ENCODE data around the gene ZFP42. TPM values are rescaled to one million over a fixed set of nuclear protein-coding genes. Genes with fewer than 3 reads are reported as not detected.

Gene ZFP42
- total RNA-seq, 1 experiment from 2014 or later: not detected

GRCh38 chr4:188006285-188006848 lies 10.8 kb downstream of the ZFP42 start:
- H3K27me3 ChIP-seq (ENCODE audit: insufficient read depth, low read depth): no peaks in the 10 kb centered on the region
- BruUV-seq (replicated peaks): no TSS peak
- CTCF ChIA-PET: no interaction called here

DNA sequence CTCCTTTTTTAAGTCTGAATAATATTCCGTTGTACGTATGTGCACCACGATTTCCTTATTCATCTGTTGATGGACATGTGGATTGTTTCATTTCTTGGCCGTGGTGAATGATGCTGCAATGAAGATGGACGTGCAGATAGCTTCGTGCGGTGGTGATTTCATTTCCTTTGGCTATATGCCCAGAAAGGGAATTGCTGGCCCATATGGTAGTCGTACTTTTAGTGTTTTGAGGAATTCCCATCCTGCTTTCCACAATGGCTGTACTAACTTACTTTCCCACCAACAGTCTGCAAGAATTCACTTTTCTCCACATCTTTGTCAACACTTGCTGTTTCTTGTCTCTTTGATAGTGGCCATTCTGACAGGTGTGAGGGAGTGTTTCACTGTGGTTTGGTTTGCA lies 12.8 kb downstream of the ZFP42 start:
- TF ChIP-seq CTCF (conservative IDR thresholded peaks at IDR 0.05) (no peak), EZH2 (IDR thresholded peaks at IDR 0.05; ENCODE audit: low read depth) (no peak)
- Histone ChIP-seq H4K20me1 (ENCODE audit: insufficient read depth) (no peaks in the 10 kb centered on the region), H3K4me1 (replicated peaks; ENCODE audit: insufficient read depth) (peaks cover 3% of the 10 kb centered on the region; the same call in 1 of the 2 replicates), H3F3A (ENCODE audit: insufficient read depth, low read depth) (no peaks in the 10 kb centered on the region), H3K36me3 (ENCODE audit: low read depth) (no peaks in the 10 kb centered on the region), H3K9me3 (ENCODE audit: insufficient read depth, low read depth) (no peaks in the 10 kb centered on the region; the same call in 1 of the 2 replicates), H3K79me2 (ENCODE audit: low read depth) (no peaks in the 10 kb centered on the region), H3K4me3 (no peak overlapping the region), H3K27ac (no peak overlapping the region), H2AFZ (no peak overlapping the region), H3K27me3 (ENCODE audit: insufficient read depth, low read depth) (no peaks in the 10 kb centered on the region), H3K4me2 (no peak overlapping the region), H3K9me2 (ENCODE audit: insufficient read depth) (no peaks in the 10 kb centered on the region)
- POLR2A ChIA-PET (ENCODE audit: unreplicated experiment): interaction anchor here (0.5 kb wide), 1 partner anchor 15 kb away, joined by 7 read pairs; no protein-coding TSS in a partner anchor
- intact Hi-C loops (cut with micrococcal nuclease; ENCODE audit: unreplicated experiment): no loop called here
- peak; percentile 43 to 60 for DNase-seq
- BruUV-seq (replicated peaks): no TSS peak
- CTCF ChIA-PET: no interaction called here

More at GRCh38 chr4:188006285-188006848, 10.8 kb downstream of the ZFP42 start:
- Histone ChIP-seq H2AFZ (no peak overlapping the region), H4K20me1 (ENCODE audit: insufficient read depth) (no peaks in the 10 kb centered on the region), H3K27ac (no peak overlapping the region), H3K9me3 (ENCODE audit: insufficient read depth, low read depth) (no peaks in the 10 kb centered on the region; the same call in 1 of the 2 replicates), H3K79me2 (ENCODE audit: low read depth) (no peaks in the 10 kb centered on the region), H3K9me2 (ENCODE audit: insufficient read depth) (no peaks in the 10 kb centered on the region), H3K36me3 (ENCODE audit: low read depth) (no peaks in the 10 kb centered on the region), H3F3A (ENCODE audit: insufficient read depth, low read depth) (0 out of 2 replicates have a peak, but pooled peaks cover 6% of the 10 kb centered on the region), H3K4me3 (no peak overlapping the region), H3K4me2 (no peak overlapping the region), H3K4me1 (replicated peaks; ENCODE audit: insufficient read depth) (peaks cover 16% of the 10 kb centered on the region)
- TF ChIP-seq CTCF (conservative IDR thresholded peaks at IDR 0.05) (no peak), EZH2 (IDR thresholded peaks at IDR 0.05; ENCODE audit: low read depth) (no peak)
- DNase-seq: no peak
- intact Hi-C loops (cut with micrococcal nuclease; ENCODE audit: unreplicated experiment): no loop called here
- POLR2A ChIA-PET (ENCODE audit: unreplicated experiment): no interaction called here

DNA sequence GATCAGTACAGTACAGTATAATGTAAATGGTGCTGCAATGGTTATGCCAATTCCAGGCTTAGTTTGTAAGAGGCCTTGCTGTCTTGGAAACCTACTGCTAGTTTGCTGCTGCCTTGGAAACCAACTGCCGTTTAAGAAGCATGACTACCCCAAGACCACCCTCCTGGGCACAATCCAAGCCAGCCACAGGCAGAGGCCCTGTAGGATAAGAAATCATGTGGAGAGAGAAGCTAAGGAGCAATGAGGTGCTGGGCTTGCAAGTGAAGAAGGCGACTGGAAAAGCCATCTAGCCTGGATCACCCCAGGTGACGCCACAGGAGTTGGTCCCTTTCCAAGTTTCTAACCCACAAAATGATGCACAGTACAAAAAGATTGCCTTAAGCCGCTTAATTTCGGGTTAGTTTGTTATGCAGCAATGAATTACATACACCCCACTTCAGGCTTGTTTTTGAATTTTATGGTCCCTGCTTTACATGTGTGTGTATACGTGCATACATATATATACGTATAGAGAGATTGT lies 16.9 kb downstream of the ZFP42 start:
- ChIA-PET POLR2A (ENCODE audit: unreplicated experiment) (no interaction called here), CTCF (no interaction called here)
- H2AFZ ChIP-seq: no peak overlapping the region
- DNase-seq: no peak
- H3K79me2 ChIP-seq (ENCODE audit: low read depth): no peaks in the 10 kb centered on the region
- 0 out of 2 replicates have a peak, but pooled peaks cover 9% of the 10 kb centered on the region for H3K4me1 ChIP-seq (replicated peaks; ENCODE audit: insufficient read depth)
- H3K4me2 ChIP-seq: no peak overlapping the region
- H3K4me3 ChIP-seq: no peak overlapping the region
- intact Hi-C loops (cut with micrococcal nuclease; ENCODE audit: unreplicated experiment): no loop called here
- H3K27me3 ChIP-seq (ENCODE audit: insufficient read depth, low read depth): no peaks in the 10 kb centered on the region
- no peaks in the 10 kb centered on the region for H3K9me2 ChIP-seq (ENCODE audit: insufficient read depth)
- TF ChIP-seq CTCF (conservative IDR thresholded peaks at IDR 0.05) (no peak), EZH2 (IDR thresholded peaks at IDR 0.05; ENCODE audit: low read depth) (no peak)
- H3K36me3 ChIP-seq (ENCODE audit: low read depth): no peaks in the 10 kb centered on the region
- H3F3A ChIP-seq (ENCODE audit: insufficient read depth, low read depth): no peaks in the 10 kb centered on the region
- BruUV-seq (replicated peaks): no TSS peak
- H3K9me3 ChIP-seq (ENCODE audit: insufficient read depth, low read depth): no peaks in the 10 kb centered on the region; the same call in 1 of the 2 replicates
- H3K27ac ChIP-seq: no peak overlapping the region
- no peaks in the 10 kb centered on the region for H4K20me1 ChIP-seq (ENCODE audit: insufficient read depth)

Data from PC-9 (cell line).